IPS-20b (cell line): ENCODE results near the gene CNOT11.

Experiments used
- H3K27ac ChIP-seq: one replicate; pipeline ENCODE4 v1.5.1; 2013; ENCODE audit warnings: low read length
- H3K27me3 ChIP-seq: 2 replicates; pipeline ENCODE4 v1.6.1; 2013; ENCODE audit warnings: mild to moderate bottlenecking, low read length, inconsistent platforms; ENCODE audit not compliant: insufficient read depth
- H3K36me3 ChIP-seq: 2 replicates; pipeline ENCODE4 v1.6.1; 2013; ENCODE audit warnings: low read depth, mild to moderate bottlenecking, inconsistent platforms, low read length, moderate library complexity; ENCODE audit not compliant: insufficient read depth
- H3K4me1 ChIP-seq: 2 replicates; pipeline ENCODE4 v1.6.1; 2013; ENCODE audit warnings: mild to moderate bottlenecking, control low read depth, inconsistent platforms, low read length, moderate library complexity; ENCODE audit not compliant: insufficient read depth
- H3K4me3 ChIP-seq: 2 replicates; pipeline ENCODE4 v1.5.1; 2013; ENCODE audit warnings: mild to moderate bottlenecking, low read length, inconsistent platforms
- H3K9ac ChIP-seq: 2 replicates; pipeline ENCODE4 v1.6.1; 2013; ENCODE audit warnings: low read depth, mild to moderate bottlenecking, inconsistent platforms, low read length, moderate library complexity
- H3K9me3 ChIP-seq: 2 replicates; pipeline ENCODE4 v1.6.1; 2013; ENCODE audit warnings: mild to moderate bottlenecking, low read depth, low read length, inconsistent platforms; ENCODE audit not compliant: insufficient read depth

The CNOT11 gene

GRCh38 chr2:101267671-101268656, 15.3 kb downstream of the CNOT11 start:
- no peak overlapping the region for H3K9ac ChIP-seq
- no peak overlapping the region for H3K4me3 ChIP-seq
- no peak overlapping the region for H3K27ac ChIP-seq
- peaks cover 97% of the 10 kb centered on the region for H3K36me3 ChIP-seq
- no peaks in the 10 kb centered on the region for H3K9me3 ChIP-seq
- peaks cover 6% of the 10 kb centered on the region; the same call in 1 of the 2 replicates for H3K4me1 ChIP-seq
- no peaks in the 10 kb centered on the region for H3K27me3 ChIP-seq

GRCh38 chr2:101270700-101271259, 18.1 kb downstream of the CNOT11 start:
- H3K9me3 ChIP-seq = no peaks in the 10 kb centered on the region
- no peak overlapping the region for H3K9ac ChIP-seq
- H3K4me1 ChIP-seq = peaks cover 3% of the 10 kb centered on the region; the same call in 1 of the 2 replicates
- H3K36me3 ChIP-seq = peaks cover 84% of the 10 kb centered on the region
- H3K27ac ChIP-seq = no peak overlapping the region
- no peak overlapping the region for H3K4me3 ChIP-seq
- H3K27me3 ChIP-seq = no peaks in the 10 kb centered on the region

- H3K27me3 ChIP-seq = no peaks in the 10 kb centered on the region
- H3K4me1 ChIP-seq = no peaks in the 10 kb centered on the region
- no peaks in the 10 kb centered on the region for H3K9me3 ChIP-seq
- H3K36me3 ChIP-seq = peaks cover 85% of the 10 kb centered on the region
- no peak overlapping the region for H3K27ac ChIP-seq
- H3K9ac ChIP-seq = no peak overlapping the region
- no peak overlapping the region for H3K4me3 ChIP-seq
These were observed 19.5 kb downstream of the CNOT11 start for GRCh38 chr2:101272045-101272784.

GRCh38 chr2:101273056-101273455, 20.4 kb downstream of the CNOT11 start:
- Histone ChIP-seq H3K27ac (no peak overlapping the region), H3K36me3 (peaks cover 83% of the 10 kb centered on the region), H3K27me3 (no peaks in the 10 kb centered on the region), H3K4me3 (no peak overlapping the region), H3K4me1 (no peaks in the 10 kb centered on the region), H3K9me3 (no peaks in the 10 kb centered on the region), H3K9ac (no peak overlapping the region)

GRCh38 chr2:101274142-101274541, 21.5 kb downstream of the CNOT11 start:
- no peak overlapping the region for H3K4me3 ChIP-seq
- no peaks in the 10 kb centered on the region for H3K9me3 ChIP-seq
- no peak overlapping the region for H3K27ac ChIP-seq
- H3K36me3 ChIP-seq = peaks cover 81% of the 10 kb centered on the region
- no peak overlapping the region for H3K9ac ChIP-seq
- H3K27me3 ChIP-seq = no peaks in the 10 kb centered on the region
- no peaks in the 10 kb centered on the region for H3K4me1 ChIP-seq

- no peak overlapping the region for H3K4me3 ChIP-seq
- H3K4me1 ChIP-seq = no peaks in the 10 kb centered on the region
- H3K36me3 ChIP-seq = peaks cover 79% of the 10 kb centered on the region
- no peak overlapping the region for H3K9ac ChIP-seq
- H3K27me3 ChIP-seq = no peaks in the 10 kb centered on the region
- no peak overlapping the region for H3K27ac ChIP-seq
- H3K9me3 ChIP-seq = no peaks in the 10 kb centered on the region
These were observed 24.4 kb downstream of the CNOT11 start for GRCh38 chr2:101277111-101277510.

- Histone ChIP-seq H3K4me3 (no peak overlapping the region), H3K36me3 (peaks cover 81% of the 10 kb centered on the region), H3K9me3 (no peaks in the 10 kb centered on the region), H3K27me3 (no peaks in the 10 kb centered on the region), H3K27ac (no peak overlapping the region), H3K4me1 (no peaks in the 10 kb centered on the region), H3K9ac (no peak overlapping the region)
These were observed 26.2 kb downstream of the CNOT11 start for GRCh38 chr2:101278925-101279324.

- H3K27me3 ChIP-seq = no peaks in the 10 kb centered on the region
- H3K27ac ChIP-seq = no peak overlapping the region
- H3K36me3 ChIP-seq = peaks cover 92% of the 10 kb centered on the region
- H3K9me3 ChIP-seq = no peaks in the 10 kb centered on the region
- H3K9ac ChIP-seq = no peak overlapping the region
- H3K4me3 ChIP-seq = no peak overlapping the region
- H3K4me1 ChIP-seq = no peaks in the 10 kb centered on the region
These were observed 28.8 kb downstream of the CNOT11 start for GRCh38 chr2:101281482-101281881.

- H3K9me3 ChIP-seq = no peaks in the 10 kb centered on the region
- no peak overlapping the region for H3K9ac ChIP-seq
- H3K27ac ChIP-seq = no peak overlapping the region
- H3K27me3 ChIP-seq = no peaks in the 10 kb centered on the region
- no peak overlapping the region for H3K4me3 ChIP-seq
- H3K36me3 ChIP-seq = peaks cover 95% of the 10 kb centered on the region
- no peaks in the 10 kb centered on the region for H3K4me1 ChIP-seq
These were observed 30.3 kb downstream of the CNOT11 start for GRCh38 chr2:101282980-101283379.

- H3K4me1 ChIP-seq = no peaks in the 10 kb centered on the region
- no peak overlapping the region for H3K4me3 ChIP-seq
- no peaks in the 10 kb centered on the region for H3K9me3 ChIP-seq
- H3K27ac ChIP-seq = no peak overlapping the region
- H3K27me3 ChIP-seq = no peaks in the 10 kb centered on the region
- H3K9ac ChIP-seq = no peak overlapping the region
- H3K36me3 ChIP-seq = peaks cover 74% of the 10 kb centered on the region
These were observed 34.0 kb downstream of the CNOT11 start for GRCh38 chr2:101286684-101287083.

GRCh38 chr2:101287303-101287702, 34.6 kb downstream of the CNOT11 start:
- no peaks in the 10 kb centered on the region for H3K27me3 ChIP-seq
- H3K9me3 ChIP-seq = no peaks in the 10 kb centered on the region
- H3K9ac ChIP-seq = no peak overlapping the region
- peaks cover 74% of the 10 kb centered on the region for H3K36me3 ChIP-seq
- H3K4me1 ChIP-seq = no peaks in the 10 kb centered on the region
- H3K4me3 ChIP-seq = no peak overlapping the region
- H3K27ac ChIP-seq = no peak overlapping the region
